Thyroid gland (tissue), 4 donors: Measurements from ENCODE around the gene NUMBL. TPM values are rescaled to one million over a fixed set of nuclear protein-coding genes. Genes with fewer than 3 reads are reported as not detected.

Experiments
- DNase-seq, 2 donors: peaks; one replicate each; pipeline ENCODE4 v3.0.0-alpha.2; 2019
- H3K27ac ChIP-seq, 3 donors: fragments of 200-600 bp; sonication (generic); 1 replicate in 2 of 3; 2 replicates in 1 of 3; pipeline ENCODE4 v1.5.1; 2016 to 2019; ENCODE audit warnings: mild to moderate bottlenecking in 1 of 3, moderate library complexity in 1 of 3
- H3K27me3 ChIP-seq: fragments of 200-600 bp; sonication (generic); one replicate; pipeline ENCODE4 v1.5.1; 2019
- H3K36me3 ChIP-seq, 2 donors: fragments of 200-600 bp; sonication (generic); one replicate each; pipeline ENCODE4 v1.5.1; 2016 to 2019
- H3K4me1 ChIP-seq, 2 donors: fragments of 200-600 bp; sonication (generic); one replicate each; pipeline ENCODE4 v1.5.1; 2017 to 2019
- H3K4me3 ChIP-seq, 3 donors: fragments of 200-600 bp; sonication (generic); replicated peaks in 1 of 3; 1 replicate in 2 of 3; 2 replicates in 1 of 3; pipeline ENCODE4 v1.5.1; 2016; ENCODE audit warnings: mild to moderate bottlenecking in 1 of 3
- H3K9me3 ChIP-seq: fragments of 200-600 bp; sonication (generic); one replicate; pipeline ENCODE4 v1.5.1; 2017
- CTCF ChIP-seq, 6 experiments: fragments of 200-600 bp in 3 of 6; fragments of 450-650 bp in 3 of 6; sonication (generic) in 3 of 6; IDR thresholded peaks; one replicate each; pipeline ENCODE4 v1.5.1; 2016 to 2019; ENCODE audit warnings: antibody characterized with exemption in 6 of 6, mild to moderate bottlenecking in 2 of 6, inconsistent platforms in 1 of 6, moderate library complexity in 1 of 6
- POLR2A ChIP-seq, 2 donors: fragments of 450-650 bp; IDR thresholded peaks; one replicate each; pipeline ENCODE4 v1.6.1; 2017; ENCODE audit warnings: antibody characterized with exemption in 2 of 2, mild to moderate bottlenecking in 2 of 2, moderate library complexity in 1 of 2
- WGBS, 2 donors: methylation state at CpG; one replicate each; pipeline ENCODE4 v1.1.5; 2017; 5-methylcytosine and 5-hydroxymethylcytosine counted together
- intact Hi-C: fragments of 100-400 bp; cut with DNase I; formaldehyde crosslinking; loops from one replicate; pipeline ENCODE4 v1.15.1; 2023
- total RNA-seq, 4 donors: library from RNA; depleted of rRNA; stranded (reverse); fragments of >200 nt; gene quantifications; one replicate each; pipeline ENCODE4 v1.2.3, GENCODE V29; 2016

The NUMBL gene
- total RNA-seq, 4 donors from 2014 or later, result 14.2 to 22.5 (median 17.0) TPM

GRCh38 chr19:40687525-40688016 lies 2.9 kb downstream of the NUMBL start:
- peaks cover 0 to 5% of the 10 kb centered on the region in 2 donors for H3K36me3 ChIP-seq
- H3K9me3 ChIP-seq, result no peaks in the 10 kb centered on the region
- peak overlapping the region in 1 of 3 donors; percentile 24 for H3K27ac ChIP-seq
- no peak overlapping the region for H3K4me3 ChIP-seq
- DNase-seq, result peak; percentile 27 to 44
- H3K4me1 ChIP-seq, result peaks cover 10 to 16% of the 10 kb centered on the region in 2 donors
- WGBS, 2 donors, result 75 to 81% methylated on average over 12 of the region's 12 CpGs
- TF ChIP-seq CTCF (IDR thresholded peaks at IDR 0.05) (no peak), POLR2A (IDR thresholded peaks at IDR 0.05) (no peak)
- H3K27me3 ChIP-seq, result no peaks in the 10 kb centered on the region
- intact Hi-C loops, result no loop called here

GRCh38 chr19:40686882-40687524 lies 3.4 kb downstream of the NUMBL start:
- Histone ChIP-seq H3K27ac (peak overlapping the region in 1 of 3 donors; percentile 24), H3K9me3 (no peaks in the 10 kb centered on the region), H3K36me3 (peaks cover 0 to 5% of the 10 kb centered on the region in 2 donors), H3K4me3 (no peak overlapping the region), H3K4me1 (peaks cover 10 to 16% of the 10 kb centered on the region in 2 donors), H3K27me3 (no peaks in the 10 kb centered on the region)
- WGBS, 2 donors, result 89 to 95% methylated on average over 8 to 12 of the region's 14 CpGs
- intact Hi-C loops, result no loop called here
- no peak for DNase-seq
- no peak for TF ChIP-seq POLR2A (IDR thresholded peaks at IDR 0.05)
- TF ChIP-seq CTCF (IDR thresholded peaks at IDR 0.05), result no peak

- TF ChIP-seq CTCF (IDR thresholded peaks at IDR 0.05) (no peak), POLR2A (IDR thresholded peaks at IDR 0.05) (no peak)
- 82 to 87% methylated on average over 5 to 6 of the region's 6 CpGs for WGBS, 2 donors
- H3K27ac ChIP-seq, result no peak overlapping the region
- intact Hi-C loops, result no loop called here
- H3K36me3 ChIP-seq, result peaks cover 3 to 5% of the 10 kb centered on the region in 2 donors
- no peaks in the 10 kb centered on the region for H3K9me3 ChIP-seq
- peaks cover 5 to 8% of the 10 kb centered on the region in 2 donors for H3K4me1 ChIP-seq
- DNase-seq, result no peak
- H3K27me3 ChIP-seq, result no peaks in the 10 kb centered on the region
- no peak overlapping the region for H3K4me3 ChIP-seq
Measured at GRCh38 chr19:40685563-40685962, 4.9 kb downstream of the NUMBL start.

GRCh38 chr19:40685016-40685526 lies 5.4 kb downstream of the NUMBL start:
- intact Hi-C loops, result no loop called here
- Histone ChIP-seq H3K9me3 (no peaks in the 10 kb centered on the region), H3K4me3 (no peak overlapping the region), H3K4me1 (peaks cover 5 to 6% of the 10 kb centered on the region in 2 donors), H3K27me3 (no peaks in the 10 kb centered on the region), H3K27ac (no peak overlapping the region), H3K36me3 (peaks cover 5 to 6% of the 10 kb centered on the region in 2 donors)
- DNase-seq, result no peak
- WGBS, 2 donors, result 95 to 97% methylated on average over 3 of the region's 3 CpGs
- no peak for TF ChIP-seq POLR2A (IDR thresholded peaks at IDR 0.05)
- no peak for TF ChIP-seq CTCF (IDR thresholded peaks at IDR 0.05)

- Histone ChIP-seq H3K4me1 (no peaks in the 10 kb centered on the region), H3K27me3 (no peaks in the 10 kb centered on the region), H3K4me3 (no peak overlapping the region), H3K36me3 (peaks cover 5 to 9% of the 10 kb centered on the region in 2 donors), H3K9me3 (no peaks in the 10 kb centered on the region), H3K27ac (no peak overlapping the region)
- intact Hi-C loops, result no loop called here
- WGBS, 2 donors, result 96% methylated on average over 32 of the region's 32 CpGs
- DNase-seq, result no peak
- no peak for TF ChIP-seq CTCF (IDR thresholded peaks at IDR 0.05)
- no peak for TF ChIP-seq POLR2A (IDR thresholded peaks at IDR 0.05)
Measured at GRCh38 chr19:40684280-40684679, 6.2 kb downstream of the NUMBL start.
